HepG2 (cell line): Measurements from ENCODE around the gene ELAVL3. TPM values are rescaled to one million over a fixed set of nuclear protein-coding genes. Genes with fewer than 3 reads are reported as not detected.

Experiments used
- ARNTL ChIP-seq: sonication (generic); formaldehyde crosslinking; IDR thresholded peaks from 2 replicates; pipeline ENCODE4 v1.4.0; 2020; ENCODE audit warnings: mild to moderate bottlenecking, missing genetic modification reagents
- BHLHE40 ChIP-seq: IDR thresholded peaks from 2 replicates; pipeline ENCODE4 v1.6.1; 2011; ENCODE audit warnings: low read length, improper control_type of control experiment
- BORCS8-MEF2B ChIP-seq: sonication (generic); formaldehyde crosslinking; IDR thresholded peaks from 2 replicates; pipeline ENCODE4 v1.8.0; 2022; ENCODE audit warnings: mild to moderate bottlenecking, missing genetic modification reagents
- BRCA1 ChIP-seq: sonication (generic); formaldehyde crosslinking; IDR thresholded peaks from 2 replicates; pipeline ENCODE4 v1.4.0; 2020; ENCODE audit warnings: missing genetic modification reagents
- CSRNP1 ChIP-seq: sonication (generic); formaldehyde crosslinking; IDR thresholded peaks from 2 replicates; pipeline ENCODE4 v1.8.1; 2023; ENCODE audit warnings: mild to moderate bottlenecking, missing genetic modification reagents
- E2F1 ChIP-seq: sonication (generic); formaldehyde crosslinking; IDR thresholded peaks from 2 replicates; pipeline ENCODE4 v1.5.0; 2020; ENCODE audit warnings: missing genetic modification reagents
- FIP1L1 ChIP-seq: fragments of 200-400 bp; formaldehyde crosslinking; IDR thresholded peaks from 2 replicates; pipeline ENCODE4 v1.6.1; 2018; ENCODE audit warnings: low read depth, mild to moderate bottlenecking, low read length, moderate library complexity, borderline replicate concordance; ENCODE audit not compliant: insufficient read depth
- FOSL2 ChIP-seq: sonication (generic); formaldehyde crosslinking; IDR thresholded peaks from 2 replicates; pipeline ENCODE4 v1.4.0; 2020; ENCODE audit warnings: missing genetic modification reagents
- FOXC1 ChIP-seq: sonication (generic); formaldehyde crosslinking; IDR thresholded peaks from 2 replicates; pipeline ENCODE4 v1.8.0; 2022; ENCODE audit warnings: mild to moderate bottlenecking, missing genetic modification reagents, borderline replicate concordance
- GATA4 ChIP-seq: sonication (generic); IDR thresholded peaks from 2 replicates; pipeline ENCODE4 v1.6.1; 2016; ENCODE audit warnings: antibody characterized with exemption, low read depth, borderline replicate concordance
- GTF3A ChIP-seq: sonication (generic); formaldehyde crosslinking; conservative IDR thresholded peaks from 2 replicates; pipeline ENCODE4 v1.4.0; 2020; ENCODE audit warnings: mild to moderate bottlenecking, missing genetic modification reagents
- HDAC1 ChIP-seq: sonication (generic); formaldehyde crosslinking; IDR thresholded peaks from 2 replicates; pipeline ENCODE4 v1.5.1; 2020; ENCODE audit warnings: mild to moderate bottlenecking, missing genetic modification reagents
- HDAC2 ChIP-seq: sonication (generic); formaldehyde crosslinking; IDR thresholded peaks from 2 replicates; pipeline ENCODE4 v1.4.0; 2020; ENCODE audit warnings: missing genetic modification reagents
- HNRNPLL ChIP-seq: fragments of 200-400 bp; formaldehyde crosslinking; IDR thresholded peaks from 2 replicates; pipeline ENCODE4 v1.6.1; 2017; ENCODE audit warnings: mild to moderate bottlenecking, low read depth, low read length; ENCODE audit not compliant: poor library complexity, severe bottlenecking
- MATR3 ChIP-seq: sonication (generic); formaldehyde crosslinking; IDR thresholded peaks from 2 replicates; pipeline ENCODE4 v1.4.0; 2020; ENCODE audit warnings: missing genetic modification reagents
- MED13 ChIP-seq: sonication (generic); formaldehyde crosslinking; IDR thresholded peaks from 2 replicates; pipeline ENCODE4 v1.5.0; 2020; ENCODE audit warnings: missing genetic modification reagents
- MYNN ChIP-seq: sonication (generic); formaldehyde crosslinking; IDR thresholded peaks from 2 replicates; pipeline ENCODE4 v1.4.0; 2020; ENCODE audit warnings: mild to moderate bottlenecking, low read depth, missing genetic modification reagents
- PLRG1 ChIP-seq: fragments of 450-650 bp; conservative IDR thresholded peaks from 2 replicates; pipeline ENCODE4 v1.6.1; 2016
- PREB ChIP-seq: sonication (generic); formaldehyde crosslinking; IDR thresholded peaks from 2 replicates; pipeline ENCODE4 v1.4.0; 2020; ENCODE audit warnings: missing genetic modification reagents
- SSRP1 ChIP-seq: IDR thresholded peaks from 2 replicates; pipeline ENCODE4 v1.6.1; 2016; ENCODE audit warnings: control low read depth
- ZNF121 ChIP-seq: sonication (generic); formaldehyde crosslinking; IDR thresholded peaks from 2 replicates; pipeline ENCODE4 v1.5.0; 2020; ENCODE audit warnings: mild to moderate bottlenecking, missing genetic modification reagents
- ZNF18 ChIP-seq: sonication (generic); formaldehyde crosslinking; IDR thresholded peaks from 2 replicates; pipeline ENCODE4 v1.8.0; 2022; ENCODE audit warnings: mild to moderate bottlenecking, missing genetic modification reagents; ENCODE audit not compliant: insufficient replicate concordance
- ZNF333 ChIP-seq: sonication (generic); formaldehyde crosslinking; IDR thresholded peaks from 2 replicates; pipeline ENCODE4 v1.4.0; 2020; ENCODE audit warnings: mild to moderate bottlenecking, missing genetic modification reagents, borderline replicate concordance
- ZNF552 ChIP-seq: sonication (generic); formaldehyde crosslinking; IDR thresholded peaks from 2 replicates; pipeline ENCODE4 v1.9.0; 2022; ENCODE audit warnings: missing genetic modification reagents, mild to moderate bottlenecking, borderline replicate concordance
- ZNF564 ChIP-seq: sonication (generic); formaldehyde crosslinking; IDR thresholded peaks from 2 replicates; pipeline ENCODE4 v1.8.1; 2023; ENCODE audit warnings: mild to moderate bottlenecking, missing genetic modification reagents
- ZNF570 ChIP-seq: sonication (generic); formaldehyde crosslinking; IDR thresholded peaks from 2 replicates; pipeline ENCODE4 v1.4.0; 2020; ENCODE audit warnings: mild to moderate bottlenecking, missing genetic modification reagents, borderline replicate concordance
- polyA plus RNA-seq, 8 experiments: library from polyadenylated mRNA; depleted of rRNA in 3 of 8; stranded (reverse) in 7 of 8; unstranded in 1 of 8; fragments of >200 nt; fragmentation: Illumina TruSeq in 4 of 8; extraction: Trizol in 4 of 8; gene quantifications; 2 replicates each; pipeline versions ENCODE4 v1.2.1 to v1.2.3, GENCODE V29; 2011 to 2016; ENCODE audit warnings: low read depth in 4 of 8, missing spikeins in 1 of 8, mixed read lengths in 1 of 8; ENCODE audit not compliant: insufficient read depth in 1 of 8
- total RNA-seq, 5 experiments: library from RNA; depleted of rRNA; stranded (reverse); fragments of >200 nt; fragmentation: Illumina TruSeq; extraction: Trizol; gene quantifications; 2 replicates each; pipeline ENCODE4 v1.2.3, GENCODE V29; 2016; ENCODE audit warnings: low read depth in 1 of 5

The ELAVL3 gene
- total and polyA plus RNA-seq, 2 of the 13 experiments (the other 11 are each of a cell fraction or from before 2014, with no cell fraction given), result 0.03 TPM; not detected in 1

GRCh38 chr19:11528551-11529341, 47.9 kb upstream of the ELAVL3 start, which contains the start of gene ECSIT (continued):
- TF ChIP-seq ARNTL (CRISPR knock-in tag) (peak; percentile 54; the same call in 1 of the 2 replicates), MATR3 (CRISPR knock-in tag) (no peak), PLRG1 (no peak), BHLHE40 (0 out of 2 replicates have a peak, but pooled peaks have one; percentile 37), E2F1 (CRISPR knock-in tag) (peak; percentile 51; the same call in 1 of the 2 replicates), CSRNP1 (CRISPR knock-in tag) (peak; percentile 59; the same call in 1 of the 2 replicates), GTF3A (CRISPR knock-in tag) (no peak), BORCS8-MEF2B (CRISPR knock-in tag) (peak; percentile 90), HNRNPLL (peak; percentile 44), ZNF570 (CRISPR knock-in tag) (no peak), PREB (CRISPR knock-in tag) (peak; percentile 69; the same call in 1 of the 2 replicates), SSRP1 (CRISPR knock-in tag) (no peak), FOSL2 (CRISPR knock-in tag) (no peak), HDAC2 (peak; percentile 79; the same call in 1 of the 2 replicates), HDAC1 (CRISPR knock-in tag) (peak; percentile 92), BRCA1 (CRISPR knock-in tag) (no peak), ZNF552 (CRISPR knock-in tag) (no peak), ZNF564 (CRISPR knock-in tag) (no peak), FOXC1 (CRISPR knock-in tag) (peak; percentile 76; the same call in 1 of the 2 replicates), MYNN (CRISPR knock-in tag) (peak; percentile 63), ZNF333 (CRISPR knock-in tag) (no peak), MED13 (CRISPR knock-in tag) (no peak), ZNF121 (CRISPR knock-in tag) (no peak), FIP1L1 (no peak), ZNF18 (CRISPR knock-in tag) (peak; percentile 60), GATA4 (no peak)
